HL-60 (cell line): Measurements from ENCODE around the gene ING2.

Experiments
- DNase-seq, 2 experiments: peaks; one replicate each; pipeline ENCODE4 v3.0.0-alpha.2; 2010 to 2020; ENCODE audit warnings: low read depth in 1 of 2, low spot score in 1 of 2
- H3K27ac ChIP-seq: fragments of 250-450 bp; sonication (Bioruptor Pico); replicated peaks from 2 replicates; pipeline ENCODE4 v1.5.1; 2020; ENCODE audit warnings: mild to moderate bottlenecking, moderate library complexity
- H3K27me3 ChIP-seq: fragments of 250-450 bp; sonication (Bioruptor Pico); 2 replicates; pipeline ENCODE4 v1.5.1; 2021; ENCODE audit warnings: mild to moderate bottlenecking, moderate library complexity; ENCODE audit not compliant: insufficient read depth, poor library complexity, severe bottlenecking
- H3K4me3 ChIP-seq: replicated peaks from 2 replicates; pipeline ENCODE4 v1.5.1; 2011; ENCODE audit warnings: mild to moderate bottlenecking, control low read depth, low read length; ENCODE audit not compliant: insufficient read depth
- GABPA ChIP-seq: IDR thresholded peaks from 2 replicates; pipeline ENCODE4 v1.6.1; 2012; ENCODE audit warnings: low read depth
- POLR2AphosphoS5 ChIP-seq: IDR thresholded peaks from 2 replicates; pipeline ENCODE4 v1.6.1; 2012; ENCODE audit warnings: low read depth
- SPI1 ChIP-seq: IDR thresholded peaks from 2 replicates; pipeline ENCODE4 v1.6.1; 2012; ENCODE audit warnings: low read depth, mild to moderate bottlenecking, borderline replicate concordance
- TF ChIP-seq, protein P1 (sequence below): IDR thresholded peaks from one replicate; pipeline ENCODE4 v1.5.1; 2011; ENCODE audit warnings: low read length, control low read depth, inconsistent platforms; ENCODE audit not compliant: insufficient read depth
- TF ChIP-seq, protein P2 (sequence below): IDR thresholded peaks from 2 replicates; pipeline ENCODE4 v1.6.1; 2012; ENCODE audit warnings: low read depth; ENCODE audit not compliant: insufficient replicate concordance

The ING2 gene

DNA sequence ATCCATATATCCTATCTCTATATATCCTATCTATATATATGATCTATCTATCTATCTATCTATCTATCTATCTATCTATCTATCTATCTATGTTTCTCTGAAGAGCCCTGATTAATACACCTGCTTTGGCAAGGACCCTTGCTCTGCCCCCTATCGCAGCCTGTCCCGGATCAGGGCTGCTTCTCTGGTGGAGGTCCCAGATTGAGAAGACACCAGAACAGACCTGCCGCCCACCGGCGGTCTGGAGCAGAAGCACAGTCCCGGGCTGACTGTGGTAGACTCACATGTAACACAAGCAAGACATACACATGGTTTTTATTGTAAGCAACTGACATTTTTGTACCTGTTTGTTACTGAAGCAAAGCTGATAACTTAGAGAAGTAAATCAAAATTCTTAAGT lies 52.8 kb downstream of the ING2 start:
- Histone ChIP-seq H3K4me3 (no peak overlapping the region), H3K27ac (no peak overlapping the region)
- TF ChIP-seq POLR2AphosphoS5 = no peak
- TF ChIP-seq, protein P1, sequence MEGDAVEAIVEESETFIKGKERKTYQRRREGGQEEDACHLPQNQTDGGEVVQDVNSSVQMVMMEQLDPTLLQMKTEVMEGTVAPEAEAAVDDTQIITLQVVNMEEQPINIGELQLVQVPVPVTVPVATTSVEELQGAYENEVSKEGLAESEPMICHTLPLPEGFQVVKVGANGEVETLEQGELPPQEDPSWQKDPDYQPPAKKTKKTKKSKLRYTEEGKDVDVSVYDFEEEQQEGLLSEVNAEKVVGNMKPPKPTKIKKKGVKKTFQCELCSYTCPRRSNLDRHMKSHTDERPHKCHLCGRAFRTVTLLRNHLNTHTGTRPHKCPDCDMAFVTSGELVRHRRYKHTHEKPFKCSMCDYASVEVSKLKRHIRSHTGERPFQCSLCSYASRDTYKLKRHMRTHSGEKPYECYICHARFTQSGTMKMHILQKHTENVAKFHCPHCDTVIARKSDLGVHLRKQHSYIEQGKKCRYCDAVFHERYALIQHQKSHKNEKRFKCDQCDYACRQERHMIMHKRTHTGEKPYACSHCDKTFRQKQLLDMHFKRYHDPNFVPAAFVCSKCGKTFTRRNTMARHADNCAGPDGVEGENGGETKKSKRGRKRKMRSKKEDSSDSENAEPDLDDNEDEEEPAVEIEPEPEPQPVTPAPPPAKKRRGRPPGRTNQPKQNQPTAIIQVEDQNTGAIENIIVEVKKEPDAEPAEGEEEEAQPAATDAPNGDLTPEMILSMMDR = no peak
- TF ChIP-seq, protein P2, sequence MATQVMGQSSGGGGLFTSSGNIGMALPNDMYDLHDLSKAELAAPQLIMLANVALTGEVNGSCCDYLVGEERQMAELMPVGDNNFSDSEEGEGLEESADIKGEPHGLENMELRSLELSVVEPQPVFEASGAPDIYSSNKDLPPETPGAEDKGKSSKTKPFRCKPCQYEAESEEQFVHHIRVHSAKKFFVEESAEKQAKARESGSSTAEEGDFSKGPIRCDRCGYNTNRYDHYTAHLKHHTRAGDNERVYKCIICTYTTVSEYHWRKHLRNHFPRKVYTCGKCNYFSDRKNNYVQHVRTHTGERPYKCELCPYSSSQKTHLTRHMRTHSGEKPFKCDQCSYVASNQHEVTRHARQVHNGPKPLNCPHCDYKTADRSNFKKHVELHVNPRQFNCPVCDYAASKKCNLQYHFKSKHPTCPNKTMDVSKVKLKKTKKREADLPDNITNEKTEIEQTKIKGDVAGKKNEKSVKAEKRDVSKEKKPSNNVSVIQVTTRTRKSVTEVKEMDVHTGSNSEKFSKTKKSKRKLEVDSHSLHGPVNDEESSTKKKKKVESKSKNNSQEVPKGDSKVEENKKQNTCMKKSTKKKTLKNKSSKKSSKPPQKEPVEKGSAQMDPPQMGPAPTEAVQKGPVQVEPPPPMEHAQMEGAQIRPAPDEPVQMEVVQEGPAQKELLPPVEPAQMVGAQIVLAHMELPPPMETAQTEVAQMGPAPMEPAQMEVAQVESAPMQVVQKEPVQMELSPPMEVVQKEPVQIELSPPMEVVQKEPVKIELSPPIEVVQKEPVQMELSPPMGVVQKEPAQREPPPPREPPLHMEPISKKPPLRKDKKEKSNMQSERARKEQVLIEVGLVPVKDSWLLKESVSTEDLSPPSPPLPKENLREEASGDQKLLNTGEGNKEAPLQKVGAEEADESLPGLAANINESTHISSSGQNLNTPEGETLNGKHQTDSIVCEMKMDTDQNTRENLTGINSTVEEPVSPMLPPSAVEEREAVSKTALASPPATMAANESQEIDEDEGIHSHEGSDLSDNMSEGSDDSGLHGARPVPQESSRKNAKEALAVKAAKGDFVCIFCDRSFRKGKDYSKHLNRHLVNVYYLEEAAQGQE = no peak
- no peak for TF ChIP-seq SPI1

DNA sequence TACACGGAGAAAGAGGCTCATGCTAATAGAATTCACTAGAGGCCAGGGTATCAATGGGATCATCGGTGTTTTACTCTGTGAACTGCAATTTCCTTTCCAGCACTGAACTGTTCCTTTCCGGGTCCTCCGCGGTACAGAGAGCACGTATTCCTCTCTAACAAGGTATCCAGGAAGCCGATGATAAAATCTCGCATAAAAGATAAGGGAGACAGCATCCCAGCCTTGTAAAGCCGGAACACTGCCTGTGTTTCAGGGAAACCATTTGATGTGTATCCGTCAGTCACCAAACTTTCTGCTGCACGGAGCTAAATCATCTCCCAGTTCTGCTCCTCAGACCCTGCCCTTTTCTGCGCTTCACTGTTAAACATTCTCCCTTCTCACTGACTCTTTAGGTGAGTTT lies 54.0 kb downstream of the ING2 start:
- H3K27ac ChIP-seq = no peak overlapping the region
- no peak for DNase-seq
- no peaks in the 10 kb centered on the region for H3K27me3 ChIP-seq
- H3K4me3 ChIP-seq = no peak overlapping the region
- TF ChIP-seq, protein P1 = no peak
- no peak for TF ChIP-seq GABPA
- TF ChIP-seq, protein P2 = no peak
- TF ChIP-seq POLR2AphosphoS5 = no peak

More for the DNA sequence above, 52.8 kb downstream of the ING2 start:
- no peak for DNase-seq
- no peaks in the 10 kb centered on the region for H3K27me3 ChIP-seq

DNA sequence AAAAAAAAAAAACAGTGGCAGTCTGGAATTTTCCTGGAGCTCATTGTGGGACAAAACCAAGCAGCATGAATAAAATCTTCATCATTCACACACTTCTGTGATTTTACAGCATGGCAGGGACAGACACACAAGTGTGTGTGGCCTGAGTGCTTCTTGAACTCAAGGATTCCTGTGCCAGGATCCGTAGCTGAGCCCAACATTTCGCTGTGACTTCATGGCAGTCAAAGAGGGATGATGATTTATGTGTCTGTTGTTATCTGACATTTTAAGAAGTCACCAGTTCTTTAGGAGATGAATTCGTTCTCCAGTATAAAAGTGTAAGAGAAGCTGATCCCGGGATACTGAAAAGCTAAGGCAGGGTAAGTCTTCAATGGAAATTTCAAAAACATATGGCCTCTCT lies 57.0 kb downstream of the ING2 start:
- TF ChIP-seq GABPA = no peak
- TF ChIP-seq, protein P1 = no peak
- TF ChIP-seq, protein P2 = no peak
- TF ChIP-seq SPI1 = no peak
- no peak for TF ChIP-seq POLR2AphosphoS5
- Histone ChIP-seq H3K4me3 (no peak overlapping the region), H3K27ac (no peak overlapping the region), H3K27me3 (no peaks in the 10 kb centered on the region)
- no peak for DNase-seq
